Smooth muscle cell (in vitro differentiated cells): ENCODE measurements around the gene TRAM2. TPM values are rescaled to one million over a fixed set of nuclear protein-coding genes. Genes with fewer than 3 reads are reported as not detected.

Experiments used
- DNase-seq: peaks from one replicate; lab custom pipeline; 2025; ENCODE audit not compliant: unreplicated experiment; lab: John Stamatoyannopoulos, UW
- H2AFZ ChIP-seq: fragments of 200-600 bp; sonication (generic); 2 replicates; pipeline ENCODE4 v1.6.0; 2016; ENCODE audit warnings: antibody characterized with exemption, low read depth, mild to moderate bottlenecking
- H3F3A ChIP-seq: fragments of 200-600 bp; sonication (generic); 2 replicates; pipeline ENCODE4 v1.6.0; 2017; ENCODE audit warnings: antibody characterized with exemption, low read depth
- H3K27ac ChIP-seq: fragments of 200-600 bp; sonication (generic); 2 replicates; pipeline ENCODE4 v1.5.1; 2016; ENCODE audit warnings: low read depth, mild to moderate bottlenecking
- H3K27me3 ChIP-seq: fragments of 200-600 bp; sonication (generic); 2 replicates; pipeline ENCODE4 v1.6.1; 2016; ENCODE audit warnings: low read depth, mild to moderate bottlenecking
- H3K36me3 ChIP-seq: fragments of 200-600 bp; sonication (generic); 2 replicates; pipeline ENCODE4 v1.5.1; 2016; ENCODE audit warnings: low read depth
- H3K4me1 ChIP-seq: fragments of 200-600 bp; sonication (generic); 2 replicates; pipeline ENCODE4 v1.5.1; 2016; ENCODE audit warnings: low read depth
- H3K4me2 ChIP-seq: fragments of 200-600 bp; sonication (generic); 2 replicates; pipeline ENCODE4 v1.6.0; 2016; ENCODE audit warnings: mild to moderate bottlenecking
- H3K4me3 ChIP-seq: fragments of 200-600 bp; sonication (generic); 2 replicates; pipeline ENCODE4 v1.5.1; 2016; ENCODE audit warnings: mild to moderate bottlenecking
- H3K79me2 ChIP-seq: fragments of 200-600 bp; sonication (generic); 2 replicates; pipeline ENCODE4 v1.6.0; 2016; ENCODE audit warnings: low read depth, mild to moderate bottlenecking
- H3K9ac ChIP-seq: fragments of 200-600 bp; sonication (generic); 2 replicates; pipeline ENCODE4 v1.6.0; 2016; ENCODE audit warnings: low read depth
- H3K9me3 ChIP-seq: fragments of 200-600 bp; sonication (generic); replicated peaks from 2 replicates; pipeline ENCODE4 v1.5.1; 2016; ENCODE audit warnings: low read depth
- H4K20me1 ChIP-seq: fragments of 200-600 bp; sonication (generic); 2 replicates; pipeline ENCODE4 v1.6.0; 2016; ENCODE audit warnings: low read depth
- WGBS: methylation state at CpG from one replicate; pipeline ENCODE4 v1.1.7; 2016; ENCODE audit warnings: low lambda C conversion rate; 5-methylcytosine and 5-hydroxymethylcytosine counted together
- polyA plus RNA-seq: library from polyadenylated mRNA; unstranded; fragments of >200 nt; fragmentation: Nextera tagmentation; extraction: Ambion mirVana; gene quantifications from 2 replicates; pipeline ENCODE4 v1.2.1, GENCODE V29; 2016
- total RNA-seq: library from RNA; depleted of rRNA; stranded (reverse); fragments of >200 nt; gene quantifications from 2 replicates; pipeline ENCODE4 v1.2.3, GENCODE V29; 2014
- TF ChIP-seq, protein P1 (sequence below): fragments of 200-600 bp; sonication (generic); IDR thresholded peaks from 2 replicates; pipeline ENCODE4 v1.5.1; 2017; ENCODE audit warnings: borderline replicate concordance, mild to moderate bottlenecking, antibody characterized with exemption; ENCODE audit not compliant: insufficient read depth, poor library complexity, severe bottlenecking

Gene TRAM2
- total and polyA plus RNA-seq, 2 experiments from 2014 or later: 18.2 to 35.6 TPM

DNA sequence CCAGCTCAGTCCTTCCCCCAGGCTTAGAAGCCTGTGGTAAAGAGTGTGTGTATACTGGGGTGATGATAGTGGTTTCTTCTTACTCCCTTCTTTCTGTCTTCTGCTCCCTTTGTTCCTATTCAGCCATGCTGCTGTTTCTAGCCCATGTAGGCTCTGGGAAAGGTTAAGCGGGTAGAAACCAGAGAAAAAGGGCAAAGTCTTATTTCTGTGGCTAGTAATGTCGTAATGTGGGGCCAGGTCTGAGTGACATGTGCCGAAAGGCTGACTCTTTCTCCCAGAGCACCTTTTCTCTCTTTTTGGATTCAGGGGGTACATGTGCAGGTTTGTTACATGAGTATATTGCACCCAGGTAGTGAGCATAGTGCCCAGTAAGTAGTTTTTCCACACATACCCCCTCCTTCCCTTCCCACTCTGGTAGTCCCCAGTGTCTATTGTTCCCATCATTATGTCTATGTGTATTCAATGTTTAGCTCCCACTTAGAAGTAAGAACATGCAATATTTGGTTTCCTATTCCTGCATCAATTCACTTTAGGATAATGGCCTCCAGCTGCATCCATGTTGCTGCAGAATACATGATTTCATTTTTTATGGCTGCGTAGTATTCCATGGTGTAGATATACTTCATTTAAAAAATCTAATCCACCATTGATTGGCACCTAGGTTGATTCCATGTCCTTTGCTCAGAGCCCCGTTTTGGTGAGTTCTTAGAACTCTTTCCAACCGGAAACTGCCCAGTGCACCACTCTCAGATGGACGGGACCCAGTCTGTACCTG is 82.4 kb downstream of the TRAM2 start:
- Histone ChIP-seq H3K4me2 (no peak overlapping the region), H3K9me3 (no peaks in the 10 kb centered on the region), H2AFZ (no peak overlapping the region), H3K27ac (no peak overlapping the region), H3K9ac (no peak overlapping the region), H3K36me3 (no peaks in the 10 kb centered on the region), H3K27me3 (no peaks in the 10 kb centered on the region), H3K79me2 (no peaks in the 10 kb centered on the region), H4K20me1 (no peaks in the 10 kb centered on the region), H3K4me3 (no peak overlapping the region), H3F3A (no peaks in the 10 kb centered on the region), H3K4me1 (peaks cover 7% of the 10 kb centered on the region)
- 97% methylated on average over 7 of the region's 7 CpGs for WGBS
- TF ChIP-seq, protein P1, sequence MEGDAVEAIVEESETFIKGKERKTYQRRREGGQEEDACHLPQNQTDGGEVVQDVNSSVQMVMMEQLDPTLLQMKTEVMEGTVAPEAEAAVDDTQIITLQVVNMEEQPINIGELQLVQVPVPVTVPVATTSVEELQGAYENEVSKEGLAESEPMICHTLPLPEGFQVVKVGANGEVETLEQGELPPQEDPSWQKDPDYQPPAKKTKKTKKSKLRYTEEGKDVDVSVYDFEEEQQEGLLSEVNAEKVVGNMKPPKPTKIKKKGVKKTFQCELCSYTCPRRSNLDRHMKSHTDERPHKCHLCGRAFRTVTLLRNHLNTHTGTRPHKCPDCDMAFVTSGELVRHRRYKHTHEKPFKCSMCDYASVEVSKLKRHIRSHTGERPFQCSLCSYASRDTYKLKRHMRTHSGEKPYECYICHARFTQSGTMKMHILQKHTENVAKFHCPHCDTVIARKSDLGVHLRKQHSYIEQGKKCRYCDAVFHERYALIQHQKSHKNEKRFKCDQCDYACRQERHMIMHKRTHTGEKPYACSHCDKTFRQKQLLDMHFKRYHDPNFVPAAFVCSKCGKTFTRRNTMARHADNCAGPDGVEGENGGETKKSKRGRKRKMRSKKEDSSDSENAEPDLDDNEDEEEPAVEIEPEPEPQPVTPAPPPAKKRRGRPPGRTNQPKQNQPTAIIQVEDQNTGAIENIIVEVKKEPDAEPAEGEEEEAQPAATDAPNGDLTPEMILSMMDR: no peak
- DNase-seq: no peak

DNA sequence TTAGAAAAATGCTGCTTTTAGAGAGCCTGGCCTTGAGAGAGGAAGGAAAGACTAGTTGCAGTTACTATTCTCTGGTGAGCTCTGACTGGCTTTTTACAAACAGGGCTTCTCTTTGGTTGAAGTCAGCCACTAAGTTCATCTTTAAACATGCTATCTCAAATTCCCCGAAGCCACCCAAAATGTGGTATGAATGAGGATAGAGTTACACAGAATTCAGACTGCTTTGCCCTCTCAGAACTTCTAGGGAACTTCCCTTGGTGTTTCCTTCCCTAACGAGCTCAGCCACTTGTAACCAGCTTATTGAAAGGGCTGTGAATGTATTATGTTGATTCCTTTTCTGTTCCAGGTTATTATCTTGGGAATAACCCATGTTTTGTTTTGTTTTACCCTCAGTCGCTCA is 83.2 kb downstream of the TRAM2 start:
- H3K4me3 ChIP-seq: no peak overlapping the region
- H3K79me2 ChIP-seq: no peaks in the 10 kb centered on the region
- H3K4me1 ChIP-seq: no peaks in the 10 kb centered on the region
- H4K20me1 ChIP-seq: no peaks in the 10 kb centered on the region
- H2AFZ ChIP-seq: no peak overlapping the region
- no peak overlapping the region for H3K9ac ChIP-seq
- H3K4me2 ChIP-seq: no peak overlapping the region
- no peak for DNase-seq
- H3K9me3 ChIP-seq: no peaks in the 10 kb centered on the region
- no peaks in the 10 kb centered on the region for H3K27me3 ChIP-seq
- no peak overlapping the region for H3K27ac ChIP-seq
- 80% methylated on average over 3 of the region's 3 CpGs for WGBS
- no peaks in the 10 kb centered on the region for H3F3A ChIP-seq
- no peaks in the 10 kb centered on the region for H3K36me3 ChIP-seq
- TF ChIP-seq, protein P1: no peak

DNA sequence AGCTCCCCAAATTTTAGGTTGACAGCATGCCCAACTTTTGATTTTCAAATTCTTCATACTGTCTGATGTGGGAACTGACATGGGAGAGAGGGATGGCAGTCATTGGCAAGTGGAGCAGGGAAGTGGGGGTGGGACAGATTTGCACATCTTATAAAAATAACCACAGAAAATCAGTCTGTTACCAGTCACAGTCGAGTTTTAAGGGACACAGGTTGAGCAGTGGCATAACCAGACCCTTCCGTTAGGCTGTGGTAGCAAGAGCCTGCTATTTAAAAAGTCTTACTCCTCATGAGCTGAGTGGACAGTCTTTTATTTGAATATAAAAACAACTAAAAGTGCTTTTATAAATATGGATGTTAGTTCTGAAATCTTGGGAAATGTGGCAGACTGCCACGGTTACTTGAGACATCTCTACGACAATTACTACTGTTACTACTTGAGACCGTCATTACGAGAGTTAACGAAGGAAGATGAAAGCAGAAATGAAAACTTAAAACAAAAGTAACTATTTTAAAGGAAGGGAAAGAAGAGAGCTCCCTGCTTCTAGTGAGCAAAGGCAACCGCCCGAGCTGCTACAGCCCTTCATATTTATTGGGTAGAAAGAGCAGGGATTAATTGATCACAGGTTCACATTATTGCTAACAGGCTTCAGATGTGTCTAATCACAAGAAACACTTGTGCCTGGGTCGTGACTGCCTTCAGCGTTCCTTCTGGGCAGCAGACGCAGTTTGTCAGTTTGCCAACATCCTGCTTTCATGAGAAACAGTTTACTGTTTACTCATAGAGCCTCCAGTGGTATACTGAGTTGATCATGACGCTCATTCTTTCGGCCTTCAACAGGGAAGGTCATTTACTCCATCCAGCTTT is 85.4 kb downstream of the TRAM2 start:
- no peaks in the 10 kb centered on the region for H4K20me1 ChIP-seq
- H3K79me2 ChIP-seq: no peaks in the 10 kb centered on the region
- WGBS: 83% methylated on average over 14 of the region's 14 CpGs
- TF ChIP-seq, protein P1: no peak
- H2AFZ ChIP-seq: no peak overlapping the region
- no peaks in the 10 kb centered on the region for H3K27me3 ChIP-seq
- no peak overlapping the region for H3K27ac ChIP-seq
- H3K9me3 ChIP-seq: no peaks in the 10 kb centered on the region
- no peaks in the 10 kb centered on the region for H3F3A ChIP-seq
- no peak for DNase-seq
- no peak overlapping the region for H3K4me2 ChIP-seq
- H3K4me1 ChIP-seq: no peaks in the 10 kb centered on the region
- H3K4me3 ChIP-seq: no peak overlapping the region
- H3K9ac ChIP-seq: no peak overlapping the region
- no peaks in the 10 kb centered on the region for H3K36me3 ChIP-seq
